GM12878 (cell line): Measurements from ENCODE around the gene CCNJ.

Experiments used
- IKZF1 ChIP-seq: fragments of 450-650 bp; conservative IDR thresholded peaks from 2 replicates; pipeline ENCODE4 v1.6.1; 2017; ENCODE audit warnings: antibody characterized with exemption, mild to moderate bottlenecking
- POLR2AphosphoS2 ChIP-seq: IDR thresholded peaks from 2 replicates; pipeline ENCODE4 v1.6.1; 2011; ENCODE audit warnings: low read depth, mild to moderate bottlenecking, low read length, improper control_type of control experiment, moderate library complexity
- TAF1 ChIP-seq: IDR thresholded peaks from 2 replicates; pipeline ENCODE4 v1.6.1; 2011; ENCODE audit warnings: mild to moderate bottlenecking, low read depth, low read length, borderline replicate concordance
- TF ChIP-seq, protein P1 (sequence below): fragments of 450-650 bp; IDR thresholded peaks from 2 replicates; pipeline ENCODE4 v1.6.1; 2017; ENCODE audit warnings: mild to moderate bottlenecking, moderate library complexity

DNA sequence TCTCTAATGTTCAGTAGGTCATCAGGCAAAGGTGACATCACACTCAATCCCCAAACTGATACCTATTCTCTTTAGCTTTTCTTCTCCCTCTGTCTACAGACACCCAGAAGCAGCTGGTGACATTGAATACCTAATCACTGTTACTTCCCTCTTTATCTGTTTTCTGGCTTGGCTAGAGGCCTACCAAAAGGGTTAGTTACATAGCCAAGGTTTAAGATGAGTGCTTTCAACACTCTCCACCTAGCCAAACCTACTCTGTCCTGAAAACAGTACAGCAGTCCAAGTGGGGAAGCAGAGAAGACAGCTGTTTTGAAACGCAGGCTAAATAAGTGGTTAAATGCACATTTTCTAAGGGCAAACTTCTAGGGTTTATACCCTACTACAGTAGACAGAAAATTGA lies 39.4 kb downstream of the CCNJ start:
- TF ChIP-seq, protein P1, sequence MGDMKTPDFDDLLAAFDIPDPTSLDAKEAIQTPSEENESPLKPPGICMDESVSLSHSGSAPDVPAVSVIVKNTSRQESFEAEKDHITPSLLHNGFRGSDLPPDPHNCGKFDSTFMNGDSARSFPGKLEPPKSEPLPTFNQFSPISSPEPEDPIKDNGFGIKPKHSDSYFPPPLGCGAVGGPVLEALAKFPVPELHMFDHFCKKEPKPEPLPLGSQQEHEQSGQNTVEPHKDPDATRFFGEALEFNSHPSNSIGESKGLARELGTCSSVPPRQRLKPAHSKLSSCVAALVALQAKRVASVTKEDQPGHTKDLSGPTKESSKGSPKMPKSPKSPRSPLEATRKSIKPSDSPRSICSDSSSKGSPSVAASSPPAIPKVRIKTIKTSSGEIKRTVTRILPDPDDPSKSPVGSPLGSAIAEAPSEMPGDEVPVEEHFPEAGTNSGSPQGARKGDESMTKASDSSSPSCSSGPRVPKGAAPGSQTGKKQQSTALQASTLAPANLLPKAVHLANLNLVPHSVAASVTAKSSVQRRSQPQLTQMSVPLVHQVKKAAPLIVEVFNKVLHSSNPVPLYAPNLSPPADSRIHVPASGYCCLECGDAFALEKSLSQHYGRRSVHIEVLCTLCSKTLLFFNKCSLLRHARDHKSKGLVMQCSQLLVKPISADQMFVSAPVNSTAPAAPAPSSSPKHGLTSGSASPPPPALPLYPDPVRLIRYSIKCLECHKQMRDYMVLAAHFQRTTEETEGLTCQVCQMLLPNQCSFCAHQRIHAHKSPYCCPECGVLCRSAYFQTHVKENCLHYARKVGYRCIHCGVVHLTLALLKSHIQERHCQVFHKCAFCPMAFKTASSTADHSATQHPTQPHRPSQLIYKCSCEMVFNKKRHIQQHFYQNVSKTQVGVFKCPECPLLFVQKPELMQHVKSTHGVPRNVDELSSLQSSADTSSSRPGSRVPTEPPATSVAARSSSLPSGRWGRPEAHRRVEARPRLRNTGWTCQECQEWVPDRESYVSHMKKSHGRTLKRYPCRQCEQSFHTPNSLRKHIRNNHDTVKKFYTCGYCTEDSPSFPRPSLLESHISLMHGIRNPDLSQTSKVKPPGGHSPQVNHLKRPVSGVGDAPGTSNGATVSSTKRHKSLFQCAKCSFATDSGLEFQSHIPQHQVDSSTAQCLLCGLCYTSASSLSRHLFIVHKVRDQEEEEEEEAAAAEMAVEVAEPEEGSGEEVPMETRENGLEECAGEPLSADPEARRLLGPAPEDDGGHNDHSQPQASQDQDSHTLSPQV: no peak
- TF ChIP-seq TAF1 (no peak), IKZF1 (no peak), POLR2AphosphoS2 (no peak)
